ENCODE measurements around the gene MOCS3.

MOCS3 gene

DNA sequence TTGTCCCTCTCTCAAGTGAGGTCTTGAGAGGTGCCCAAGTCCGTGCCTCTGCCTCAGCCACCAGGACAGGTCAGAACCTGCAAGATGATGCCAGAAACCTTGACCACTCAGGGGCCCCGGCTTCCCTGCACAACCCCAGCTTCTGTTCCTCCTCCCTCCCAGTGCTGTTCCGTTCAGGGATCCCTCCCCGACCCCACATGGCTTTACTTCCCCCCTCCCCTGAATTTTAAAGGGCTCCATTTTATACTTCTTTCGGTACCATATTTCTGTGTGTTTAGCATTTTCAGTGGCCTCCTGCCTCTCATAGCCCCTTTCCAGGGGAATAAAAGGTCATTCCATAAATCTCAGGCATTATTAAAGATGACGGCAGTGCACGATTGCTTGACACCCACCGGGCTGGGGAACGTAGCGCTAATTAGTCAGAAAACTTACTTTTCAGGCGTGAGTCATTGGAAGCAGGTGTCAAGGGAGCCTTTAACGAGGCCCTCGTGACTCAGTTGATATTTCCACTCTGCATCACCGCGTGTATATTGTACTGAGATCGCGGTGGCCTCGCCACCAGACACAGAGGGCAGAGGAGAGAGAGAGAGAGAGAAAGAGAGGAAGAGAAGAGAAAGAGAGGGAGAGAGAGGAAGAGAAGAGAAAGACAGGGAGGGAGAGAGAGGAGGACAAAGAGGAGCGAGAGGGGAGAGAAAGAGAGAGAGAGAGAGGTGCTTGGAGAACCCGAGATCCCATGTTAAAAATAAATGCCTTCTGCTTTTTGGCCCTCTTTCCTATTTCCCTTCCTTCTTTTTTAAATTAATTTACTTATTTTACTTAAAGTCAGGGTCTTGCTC lies 43.0 kb downstream of the MOCS3 start:
- intact Hi-C loops (cut with DNase I), result no loop called here
- DNase-seq, result peak in 14 of 42 donors; percentile 9 to 63 (median 22)

DNA sequence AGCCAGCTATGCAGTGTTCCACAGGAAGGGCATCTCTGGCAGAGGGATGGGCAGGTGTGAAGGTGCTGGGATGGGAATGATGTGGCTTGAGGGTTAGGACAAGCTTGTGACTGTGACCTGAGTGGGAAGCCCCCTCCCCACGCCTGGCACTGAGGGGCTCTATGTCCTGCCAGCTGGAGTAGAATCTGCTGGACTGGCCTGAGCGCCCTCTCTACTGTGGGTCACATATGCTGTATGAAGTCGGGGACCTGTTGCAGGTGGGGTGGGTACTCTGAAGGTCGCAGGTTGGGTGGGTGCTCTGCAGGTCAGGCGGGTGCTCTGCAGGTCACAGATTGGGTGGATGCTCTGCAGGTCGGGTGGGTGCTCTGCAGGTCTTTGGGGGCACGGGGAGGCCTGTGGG lies 44.0 kb downstream of the MOCS3 start:
- no peak for DNase-seq
- intact Hi-C loops (cut with DNase I), result no loop called here

DNA sequence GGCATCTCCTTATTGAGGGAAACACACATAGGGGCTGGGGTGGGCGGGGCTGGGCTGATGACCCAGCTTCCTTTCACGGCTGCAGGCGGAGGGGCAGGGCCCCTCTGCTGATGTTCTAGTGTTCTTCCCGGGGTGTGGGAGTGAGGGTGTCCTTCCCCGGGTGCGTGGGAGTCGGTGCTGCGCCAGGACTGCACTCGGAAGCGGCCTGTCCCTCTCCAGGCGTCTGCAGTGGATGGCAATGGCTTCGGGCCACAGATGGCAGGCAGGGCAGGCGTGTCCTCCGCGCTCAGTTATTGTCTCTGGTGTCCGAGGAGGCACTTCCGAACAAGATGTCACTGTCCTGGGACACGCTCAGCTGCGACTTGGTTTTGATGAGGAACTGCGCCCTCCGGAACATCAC lies 45.1 kb downstream of the MOCS3 start:
- DNase-seq, result no peak
- intact Hi-C loops (cut with DNase I), result no loop called here

- intact Hi-C loops (cut with DNase I), result no loop called here
- DNase-seq, result no peak
Measured at GRCh38 chr20:51004305-51004727, 45.7 kb downstream of the MOCS3 start.

- intact Hi-C loops (cut with DNase I), result no loop called here
- no peak for DNase-seq
Measured at GRCh38 chr20:51004781-51005180, 46.2 kb downstream of the MOCS3 start.

- intact Hi-C loops (cut with DNase I), result no loop called here
- no peak for DNase-seq
Measured at GRCh38 chr20:51005214-51005613, 46.6 kb downstream of the MOCS3 start.

DNA sequence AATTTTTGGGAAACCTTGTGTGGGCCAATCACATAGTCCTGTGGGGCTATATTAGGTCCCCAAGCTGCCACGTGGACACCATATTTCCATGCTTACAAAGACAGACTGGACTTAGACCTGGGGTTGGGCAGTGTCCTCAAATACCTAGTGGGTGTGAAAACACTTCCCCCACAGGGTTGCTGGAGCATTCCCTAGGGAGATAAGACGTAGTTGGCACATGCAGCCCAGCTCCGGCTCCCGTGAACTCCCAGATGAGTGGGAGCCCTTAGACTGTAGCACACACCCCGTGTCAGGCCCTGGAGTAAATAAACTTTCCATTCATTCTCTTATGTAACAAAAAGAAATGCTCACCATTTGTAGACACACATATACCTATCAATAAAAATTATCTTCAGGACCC lies 50.1 kb downstream of the MOCS3 start:
- DNase-seq, result no peak
- intact Hi-C loops (cut with DNase I), result no loop called here

GRCh38 chr20:51009303-51010042 lies 50.9 kb downstream of the MOCS3 start:
- intact Hi-C loops (cut with DNase I), result no loop called here
- no peak for DNase-seq

GRCh38 chr20:51010043-51010365 lies 51.4 kb downstream of the MOCS3 start:
- intact Hi-C loops (cut with DNase I), result no loop called here
- DNase-seq, result no peak

- intact Hi-C loops (cut with DNase I), result no loop called here
- DNase-seq, result no peak
Measured at GRCh38 chr20:51010932-51011331, 52.3 kb downstream of the MOCS3 start.

DNA sequence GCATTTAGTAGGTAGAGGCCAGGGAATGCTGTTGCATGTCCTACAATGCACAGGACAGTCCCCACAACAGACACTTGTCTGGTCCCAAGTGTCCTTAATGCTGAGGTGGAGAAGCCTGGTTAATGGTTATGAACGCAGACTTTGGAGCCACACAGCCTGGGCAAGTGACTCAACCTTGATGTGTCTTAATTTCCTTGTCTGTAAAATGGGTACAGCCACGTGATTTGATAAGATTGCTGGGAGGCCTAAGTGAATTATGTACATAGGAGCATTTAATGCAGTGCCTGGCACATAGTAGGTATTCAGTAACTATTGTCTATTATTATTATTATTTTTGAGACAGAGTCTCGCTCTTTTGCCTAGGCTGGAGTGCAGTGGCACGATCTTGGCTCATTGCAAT lies 52.9 kb downstream of the MOCS3 start:
- no peak for DNase-seq

GRCh38 chr20:51012357-51012756 lies 53.7 kb downstream of the MOCS3 start:
- intact Hi-C loops (cut with DNase I), result no loop called here
- DNase-seq, result no peak

More for the DNA sequence above, 52.9 kb downstream of the MOCS3 start:
- intact Hi-C loops (cut with DNase I), result no loop called here

All from head of caudate nucleus (tissue), 42 donors.